Middle frontal gyrus (tissue), 1 donor: ENCODE results near the gene PCSK7.
"Not testable (repeated sequence)": the region's sequence is repeated elsewhere in the genome, so short reads cannot be mapped to it uniquely, and the experiment has no call there.

ENCODE experiments used
- DNase-seq: peaks from one replicate; pipeline ENCODE4 v3.0.0-alpha.2; 2015; ENCODE audit warnings: low spot score; ENCODE audit errors: extremely low spot score

Gene PCSK7

GRCh38 chr11:117183724-117184349 is 48.0 kb downstream of the PCSK7 start:
- DNase-seq: no peak

- DNase-seq: not testable (repeated sequence)
Observed at GRCh38 chr11:117183178-117183577, 48.7 kb downstream of the PCSK7 start.

GRCh38 chr11:117182551-117182935 is 49.3 kb downstream of the PCSK7 start:
- DNase-seq: no peak

- DNase-seq: no peak
Observed at GRCh38 chr11:117181586-117182550, 50.0 kb downstream of the PCSK7 start.

- peak; percentile 60 for DNase-seq
Observed at GRCh38 chr11:117180661-117181585, 51.0 kb downstream of the PCSK7 start.

- DNase-seq: no peak
Observed at GRCh38 chr11:117180020-117180419, 51.9 kb downstream of the PCSK7 start.

- DNase-seq: no peak
Observed at GRCh38 chr11:117179048-117179999, 52.5 kb downstream of the PCSK7 start.

- peak; percentile 95 for DNase-seq
Observed at GRCh38 chr11:117178210-117179034, 53.5 kb downstream of the PCSK7 start, which contains the start of gene SIDT2. TSS of gene SIDT2 (plus strand) at chr11:117178743. CDS start at chr11:117179264, 521 bp downstream.

GRCh38 chr11:117177534-117178209 is 54.2 kb downstream of the PCSK7 start:
- DNase-seq: no peak

GRCh38 chr11:117176186-117176585 is 55.7 kb downstream of the PCSK7 start:
- DNase-seq: no peak

GRCh38 chr11:117175781-117176180 is 56.1 kb downstream of the PCSK7 start:
- DNase-seq: no peak

- DNase-seq: no peak
Observed at GRCh38 chr11:117175104-117175503, 56.8 kb downstream of the PCSK7 start.

GRCh38 chr11:117172724-117173421 is 59.0 kb downstream of the PCSK7 start:
- no peak for DNase-seq

GRCh38 chr11:117171404-117172061 is 60.3 kb downstream of the PCSK7 start:
- DNase-seq: no peak

GRCh38 chr11:117171007-117171403 is 60.9 kb downstream of the PCSK7 start:
- DNase-seq: no peak

GRCh38 chr11:117170210-117170609 is 61.7 kb downstream of the PCSK7 start:
- DNase-seq: no peak

GRCh38 chr11:117169736-117170135 is 62.1 kb downstream of the PCSK7 start:
- DNase-seq: no peak

GRCh38 chr11:117166491-117166890 is 65.4 kb downstream of the PCSK7 start:
- DNase-seq: no peak
